Stimulated activated memory B cell treated with anti-CD40 and anti-IgM and Interleukin-4, amounts not matched to agents 10 μg/mL and 1 μg/mL and 100 μg/mL, for 72 hours (primary cell): ENCODE results near the gene NLRC3.

Source experiments
- ATAC-seq: fragments of 150-1000 bp; cut with Tn5 transposase; 2 replicates; pipeline ENCODE4 v1.10.0; 2021
- H3K27ac Mint-ChIP-seq: one replicate; pipeline ENCODE4 v1.8.0; 2022; ENCODE audit warnings: mild to moderate bottlenecking, mixed read lengths
- H3K27me3 Mint-ChIP-seq: one replicate; pipeline ENCODE4 v1.8.0; 2022; ENCODE audit warnings: mixed read lengths
- H3K36me3 Mint-ChIP-seq: one replicate; pipeline ENCODE4 v1.8.0; 2022; ENCODE audit warnings: mixed read lengths
- H3K4me1 Mint-ChIP-seq: one replicate; pipeline ENCODE4 v1.8.0; 2022; ENCODE audit warnings: mixed read lengths
- H3K4me3 Mint-ChIP-seq: one replicate; pipeline ENCODE4 v1.8.0; 2022; ENCODE audit warnings: mild to moderate bottlenecking, moderate library complexity, mixed read lengths
- H3K9me3 Mint-ChIP-seq: one replicate; pipeline ENCODE4 v1.8.0; 2022; ENCODE audit warnings: mixed read lengths

Gene NLRC3

GRCh38 chr16:3590736-3591435, 13.7 kb upstream of the NLRC3 start:
- H3K27me3 Mint-ChIP-seq = no peaks in the 10 kb centered on the region
- ATAC-seq = no peak
- peak overlapping the region; percentile 37 for H3K27ac Mint-ChIP-seq
- H3K4me3 Mint-ChIP-seq = no peak overlapping the region
- H3K36me3 Mint-ChIP-seq = peaks cover 45% of the 10 kb centered on the region
- H3K4me1 Mint-ChIP-seq = peaks cover 19% of the 10 kb centered on the region
- H3K9me3 Mint-ChIP-seq = no peaks in the 10 kb centered on the region

- Mint-ChIP-seq H3K27me3 (no peaks in the 10 kb centered on the region), H3K9me3 (no peaks in the 10 kb centered on the region), H3K27ac (peak overlapping the region; percentile 37), H3K4me3 (no peak overlapping the region), H3K36me3 (peaks cover 38% of the 10 kb centered on the region), H3K4me1 (peaks cover 19% of the 10 kb centered on the region)
- no peak for ATAC-seq
These were observed 12.9 kb upstream of the NLRC3 start for GRCh38 chr16:3589991-3590701.

- Mint-ChIP-seq H3K4me3 (no peak overlapping the region), H3K4me1 (peaks cover 19% of the 10 kb centered on the region), H3K9me3 (no peaks in the 10 kb centered on the region), H3K27me3 (no peaks in the 10 kb centered on the region), H3K27ac (no peak overlapping the region), H3K36me3 (peaks cover 31% of the 10 kb centered on the region)
- no peak for ATAC-seq
These were observed 12.3 kb upstream of the NLRC3 start for GRCh38 chr16:3589441-3589921.

GRCh38 chr16:3589001-3589400, 11.8 kb upstream of the NLRC3 start:
- Mint-ChIP-seq H3K4me3 (no peak overlapping the region), H3K27me3 (no peaks in the 10 kb centered on the region), H3K4me1 (peaks cover 19% of the 10 kb centered on the region), H3K36me3 (peaks cover 31% of the 10 kb centered on the region), H3K9me3 (no peaks in the 10 kb centered on the region), H3K27ac (no peak overlapping the region)
- no peak for ATAC-seq

- Mint-ChIP-seq H3K4me3 (no peak overlapping the region), H3K4me1 (peaks cover 19% of the 10 kb centered on the region), H3K27me3 (no peaks in the 10 kb centered on the region), H3K9me3 (no peaks in the 10 kb centered on the region), H3K36me3 (peaks cover 38% of the 10 kb centered on the region), H3K27ac (peak overlapping the region; percentile 84)
- ATAC-seq = peak; percentile 80
These were observed 10.4 kb upstream of the NLRC3 start for GRCh38 chr16:3587547-3588110.

GRCh38 chr16:3584412-3584811, 7.2 kb upstream of the NLRC3 start:
- H3K4me1 Mint-ChIP-seq = peaks cover 34% of the 10 kb centered on the region
- no peak for ATAC-seq
- H3K4me3 Mint-ChIP-seq = no peak overlapping the region
- H3K27me3 Mint-ChIP-seq = no peaks in the 10 kb centered on the region
- no peak overlapping the region for H3K27ac Mint-ChIP-seq
- H3K36me3 Mint-ChIP-seq = peaks cover 27% of the 10 kb centered on the region
- H3K9me3 Mint-ChIP-seq = no peaks in the 10 kb centered on the region

DNA sequence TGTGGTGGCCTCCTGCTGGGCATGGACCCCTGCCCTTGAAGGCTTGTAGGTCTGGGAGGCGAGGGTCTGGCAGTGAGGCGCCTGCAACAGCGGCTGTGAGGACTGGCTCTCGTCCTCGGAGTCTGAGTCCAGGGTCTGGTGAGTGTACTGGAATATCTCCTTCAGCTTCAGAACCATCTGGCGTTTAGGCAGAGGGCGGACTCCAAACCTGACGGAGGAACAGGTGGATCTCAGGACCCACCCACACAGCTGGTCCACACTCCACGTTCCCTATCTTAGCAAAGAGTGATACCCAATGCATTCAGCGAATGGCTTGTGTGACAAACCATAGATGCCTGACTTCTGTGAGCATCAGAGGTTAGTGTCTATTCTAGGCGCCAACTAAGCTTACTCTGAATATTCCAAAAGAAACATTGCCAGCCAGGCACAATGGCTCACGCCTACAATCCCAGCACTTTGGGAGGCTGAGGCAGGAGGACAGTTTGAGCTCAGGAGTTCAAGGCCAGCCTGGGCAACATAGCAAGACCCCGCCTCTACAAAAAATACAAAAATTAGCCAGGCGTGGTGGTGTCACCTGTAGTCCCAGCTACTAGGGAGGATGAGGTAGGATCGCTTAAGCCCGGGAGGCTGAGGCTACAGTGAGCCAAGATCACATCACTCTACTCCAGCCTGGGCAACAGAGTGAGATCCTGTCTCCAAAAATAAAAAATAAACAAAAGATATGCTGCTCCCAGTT, 6.3 kb upstream of the NLRC3 start:
- Mint-ChIP-seq H3K36me3 (peaks cover 22% of the 10 kb centered on the region), H3K27me3 (no peaks in the 10 kb centered on the region), H3K4me1 (peaks cover 43% of the 10 kb centered on the region), H3K4me3 (no peak overlapping the region), H3K9me3 (no peaks in the 10 kb centered on the region), H3K27ac (no peak overlapping the region)
- ATAC-seq = no peak

DNA sequence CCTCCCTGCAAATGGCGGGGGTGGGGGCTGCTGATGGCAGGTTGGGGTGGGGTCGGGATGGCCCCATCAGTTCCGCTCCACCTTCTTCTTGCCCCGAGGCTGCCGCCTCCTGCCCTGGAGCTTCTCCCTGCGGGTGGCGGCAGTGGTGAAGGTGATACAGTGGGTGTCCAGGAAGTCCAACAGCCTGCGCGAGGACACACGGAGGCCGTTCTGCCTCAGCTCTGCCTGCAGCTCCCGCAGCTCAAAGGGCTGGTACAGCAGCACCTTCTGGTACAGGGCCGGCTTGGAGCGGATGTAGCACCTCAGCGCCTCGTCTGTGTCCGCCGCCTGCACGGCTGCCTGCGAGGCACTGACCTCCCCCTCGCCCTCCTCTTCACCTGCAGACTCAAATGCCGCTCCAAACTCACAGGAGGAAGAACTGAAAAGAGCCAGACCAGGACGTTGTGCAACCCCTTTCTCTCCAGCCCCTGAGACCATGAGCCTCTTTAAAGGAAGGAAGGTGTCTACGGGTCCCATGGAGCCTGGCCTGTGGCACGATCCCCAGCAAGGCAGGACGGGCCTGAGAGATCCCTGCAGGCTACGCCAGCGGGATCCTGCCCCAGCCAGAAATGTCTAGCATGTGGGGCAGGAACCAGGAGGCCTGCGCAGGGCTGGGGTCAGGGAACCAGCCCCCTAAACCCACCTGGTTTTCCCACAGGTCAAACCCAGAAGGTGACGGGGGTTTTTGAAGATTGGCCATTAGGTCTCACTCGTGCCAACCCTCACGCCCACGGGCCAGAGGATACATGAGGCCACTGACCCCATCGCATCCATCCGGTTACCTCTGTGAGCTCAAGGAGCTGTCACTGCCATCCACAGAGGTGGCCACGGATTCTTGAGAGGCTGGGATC, 5.3 kb upstream of the NLRC3 start:
- Mint-ChIP-seq H3K4me3 (no peak overlapping the region), H3K27me3 (no peaks in the 10 kb centered on the region), H3K27ac (no peak overlapping the region), H3K36me3 (peaks cover 22% of the 10 kb centered on the region), H3K9me3 (no peaks in the 10 kb centered on the region), H3K4me1 (peaks cover 43% of the 10 kb centered on the region)
- ATAC-seq = no peak

- Mint-ChIP-seq H3K4me3 (no peak overlapping the region), H3K27ac (peak overlapping the region; percentile 90), H3K27me3 (no peaks in the 10 kb centered on the region), H3K4me1 (peaks cover 43% of the 10 kb centered on the region), H3K9me3 (no peaks in the 10 kb centered on the region), H3K36me3 (peaks cover 22% of the 10 kb centered on the region)
- ATAC-seq = no peak
These were observed 4.2 kb upstream of the NLRC3 start for GRCh38 chr16:3581392-3581791.

DNA sequence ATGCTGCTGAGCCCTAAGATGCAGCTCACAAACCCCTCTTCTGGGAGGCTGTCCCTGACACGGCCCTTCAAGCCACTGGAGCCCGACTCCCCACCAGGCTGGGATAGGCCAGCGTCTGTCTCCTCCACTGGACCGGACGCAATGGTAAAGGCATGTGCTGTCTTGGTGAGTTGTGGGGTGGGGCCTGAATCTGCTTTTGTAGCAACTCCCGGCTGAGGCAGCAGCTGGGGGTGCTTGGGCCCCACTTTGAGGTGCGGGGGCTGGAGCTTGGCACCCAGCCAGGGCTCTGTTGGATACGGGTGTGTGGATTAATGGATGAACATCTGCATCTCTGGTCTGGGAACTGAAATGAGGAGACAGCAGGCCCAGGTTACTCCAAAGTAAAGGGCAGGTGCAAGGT, 3.5 kb upstream of the NLRC3 start:
- Mint-ChIP-seq H3K36me3 (peaks cover 22% of the 10 kb centered on the region), H3K9me3 (no peaks in the 10 kb centered on the region), H3K4me1 (peaks cover 50% of the 10 kb centered on the region), H3K27me3 (no peaks in the 10 kb centered on the region), H3K4me3 (no peak overlapping the region), H3K27ac (peak overlapping the region; percentile 90)
- ATAC-seq = no peak

GRCh38 chr16:3580251-3580651, 3.0 kb upstream of the NLRC3 start:
- H3K4me1 Mint-ChIP-seq = peaks cover 55% of the 10 kb centered on the region

DNA sequence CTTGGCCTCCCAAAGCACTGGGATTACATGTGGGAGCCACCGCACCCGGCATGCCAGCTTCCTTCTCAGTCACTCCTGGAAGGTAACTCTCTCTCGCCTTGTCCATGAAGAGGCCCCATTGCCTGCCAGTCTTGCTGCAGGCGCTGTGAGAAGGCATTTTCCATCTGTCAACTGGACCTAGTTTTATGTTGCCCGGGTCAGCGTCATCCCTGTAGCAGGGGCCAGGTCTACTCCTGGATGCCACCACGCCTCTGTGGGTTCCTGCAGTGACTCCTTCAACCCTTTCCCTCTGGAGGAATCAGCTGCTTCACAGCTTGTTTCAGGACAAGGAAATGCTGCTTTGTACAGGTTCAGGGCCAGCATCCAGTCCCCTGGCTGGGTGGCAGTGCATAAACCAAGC, 2.6 kb upstream of the NLRC3 start:
- H3K36me3 Mint-ChIP-seq = peaks cover 22% of the 10 kb centered on the region
- no peak for ATAC-seq
- H3K4me1 Mint-ChIP-seq = peaks cover 59% of the 10 kb centered on the region
- H3K4me3 Mint-ChIP-seq = no peak overlapping the region
- no peaks in the 10 kb centered on the region for H3K9me3 Mint-ChIP-seq
- no peaks in the 10 kb centered on the region for H3K27me3 Mint-ChIP-seq
- H3K27ac Mint-ChIP-seq = peak overlapping the region; percentile 90

More at GRCh38 chr16:3580251-3580651, 3.0 kb upstream of the NLRC3 start:
- H3K27ac Mint-ChIP-seq = peak overlapping the region; percentile 90
- H3K36me3 Mint-ChIP-seq = peaks cover 22% of the 10 kb centered on the region
- H3K9me3 Mint-ChIP-seq = no peaks in the 10 kb centered on the region
- no peak for ATAC-seq
- no peaks in the 10 kb centered on the region for H3K27me3 Mint-ChIP-seq
- no peak overlapping the region for H3K4me3 Mint-ChIP-seq

DNA sequence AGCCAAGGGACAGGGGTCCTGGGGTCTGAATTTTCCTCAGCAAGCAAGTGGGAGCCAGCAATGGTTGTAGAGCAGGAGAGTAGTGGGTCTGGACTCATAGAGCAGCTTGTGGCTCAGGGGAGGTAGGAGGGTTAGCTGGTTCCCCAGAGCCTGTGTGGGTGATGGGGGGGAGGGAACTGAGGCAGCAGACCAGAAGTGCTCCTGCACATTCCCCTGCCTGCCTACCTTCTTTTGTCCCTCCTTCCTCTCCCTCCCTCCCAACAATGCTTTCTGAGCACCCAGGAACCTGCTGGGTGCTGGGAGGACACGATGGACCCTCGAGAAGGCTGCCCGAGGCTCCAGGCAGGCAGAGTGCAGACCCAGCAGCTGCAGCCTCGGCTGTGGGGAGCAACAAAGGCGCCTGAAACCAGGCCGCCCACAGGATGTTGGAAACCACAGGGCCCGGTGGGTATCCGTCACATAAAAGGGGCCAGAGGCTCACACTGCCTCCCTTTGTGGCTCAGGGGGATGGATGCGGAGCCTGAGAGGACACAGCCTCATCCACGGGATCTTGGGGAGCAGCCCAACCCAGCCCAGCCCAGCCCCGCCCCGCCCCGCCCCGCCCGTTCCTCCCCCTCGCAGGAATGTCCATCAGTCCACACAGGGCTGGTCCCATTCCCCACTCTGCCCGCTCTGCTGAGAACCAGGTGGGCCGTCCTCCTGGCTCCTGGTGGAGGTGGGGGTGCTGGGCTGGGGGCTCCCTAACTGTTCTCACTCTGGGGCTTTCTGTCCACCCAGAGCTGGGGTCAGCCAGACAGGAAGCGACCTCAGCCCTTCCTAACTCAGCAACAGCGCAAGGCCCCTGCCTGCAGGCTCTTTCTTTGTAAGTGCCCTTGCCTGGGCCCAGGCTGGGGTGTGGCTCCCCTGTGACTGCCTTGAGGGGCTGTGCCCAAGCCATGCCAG, 1.7 kb upstream of the NLRC3 start:
- Mint-ChIP-seq H3K4me1 (peaks cover 63% of the 10 kb centered on the region), H3K36me3 (peaks cover 17% of the 10 kb centered on the region), H3K27me3 (no peaks in the 10 kb centered on the region), H3K4me3 (peak overlapping the region; percentile 89), H3K27ac (peak overlapping the region; percentile 90), H3K9me3 (no peaks in the 10 kb centered on the region)
- peak; percentile 84 for ATAC-seq
